SK-N-SH (cell line): ENCODE measurements around the gene ARHGEF4.

Experiments
- CTCF ChIP-seq: fragments of 200-600 bp; sonication (generic); IDR thresholded peaks from 2 replicates; pipeline ENCODE4 v1.6.1; 2017; ENCODE audit warnings: antibody characterized with exemption, mild to moderate bottlenecking, moderate library complexity
- EP300 ChIP-seq, 2 experiments: IDR thresholded peaks; 2 replicates each; pipeline versions ENCODE4 v1.4.0 to v1.6.1; 2012; ENCODE audit warnings: borderline replicate concordance in 1 of 2, low read depth in 1 of 2, low read length in 1 of 2
- FOXM1 ChIP-seq: IDR thresholded peaks from 2 replicates; pipeline ENCODE4 v1.4.0; 2012; ENCODE audit warnings: low read depth, mild to moderate bottlenecking
- GABPA ChIP-seq: IDR thresholded peaks from 2 replicates; pipeline ENCODE4 v1.4.0; 2012; ENCODE audit warnings: low read depth, mild to moderate bottlenecking
- GATA2 ChIP-seq: sonication (generic); formaldehyde crosslinking; IDR thresholded peaks from 2 replicates; pipeline ENCODE4 v1.5.0; 2020; ENCODE audit warnings: mild to moderate bottlenecking, missing genetic modification reagents
- NRF1 ChIP-seq: IDR thresholded peaks from 2 replicates; pipeline ENCODE4 v1.6.1; 2012; ENCODE audit warnings: low read depth, mild to moderate bottlenecking, low read length
- RAD21 ChIP-seq: IDR thresholded peaks from 2 replicates; pipeline ENCODE4 v1.6.1; 2012; ENCODE audit warnings: mild to moderate bottlenecking, low read length
- REST ChIP-seq: IDR thresholded peaks from 2 replicates; pipeline ENCODE4 v1.6.1; 2012; ENCODE audit warnings: mild to moderate bottlenecking, low read depth, low read length, moderate library complexity
- SIN3A ChIP-seq: IDR thresholded peaks from 2 replicates; pipeline ENCODE4 v1.6.1; 2012; ENCODE audit warnings: low read depth, mild to moderate bottlenecking, low read length, moderate library complexity, borderline replicate concordance
- USF1 ChIP-seq: IDR thresholded peaks from 2 replicates; pipeline ENCODE4 v1.4.0; 2012; ENCODE audit warnings: low read depth, borderline replicate concordance
- YY1 ChIP-seq: IDR thresholded peaks from 2 replicates; pipeline ENCODE4 v1.4.0; 2012; ENCODE audit warnings: low read depth, mild to moderate bottlenecking

GRCh38 chr2:131027566-131028528 lies 191.1 kb downstream of the ARHGEF4 start:
- no peak for TF ChIP-seq SIN3A
- TF ChIP-seq REST: no peak
- no peak for TF ChIP-seq GABPA
- no peak for TF ChIP-seq RAD21
- no peak for TF ChIP-seq CTCF
- no peak for TF ChIP-seq FOXM1
- TF ChIP-seq EP300 (IDR thresholded peaks at IDR 0.05; ENCODE audit: borderline replicate concordance in 1 of 2, low read depth in 1 of 2, low read length in 1 of 2): no peak
- TF ChIP-seq GATA2 (CRISPR knock-in tag): no peak
- TF ChIP-seq USF1: no peak
- no peak for TF ChIP-seq YY1
- no peak for TF ChIP-seq NRF1
